Mesenchymal stem cell (in vitro differentiated cells and primary cell): ENCODE measurements around the gene TRAF3IP1.
A peak's percentile ranks its signal among the peaks of the same experiment; 100 is the strongest.

Experiments used
- DNase-seq: peaks from one replicate; pipeline ENCODE4 v3.0.0-alpha.2; 2013
- H2AFZ ChIP-seq: one replicate; pipeline ENCODE4 v1.6.1; 2013; ENCODE audit warnings: low read depth, mild to moderate bottlenecking, control low read depth, inconsistent platforms, low read length, moderate library complexity
- H2AK5ac ChIP-seq: 2 replicates; pipeline ENCODE4 v1.6.1; 2013; ENCODE audit warnings: low read length, moderate library complexity, mild to moderate bottlenecking, inconsistent platforms; ENCODE audit not compliant: severe bottlenecking
- H2BK120ac ChIP-seq: one replicate; pipeline ENCODE4 v1.6.1; 2013; ENCODE audit warnings: low read depth, mild to moderate bottlenecking, inconsistent platforms, low read length, moderate library complexity
- H2BK12ac ChIP-seq, 2 experiments: one replicate each; pipeline ENCODE4 v1.6.1; 2013; ENCODE audit warnings: inconsistent platforms in 2 of 2, low read length in 2 of 2, mild to moderate bottlenecking in 2 of 2, moderate library complexity in 2 of 2, control low read depth in 1 of 2
- H2BK15ac ChIP-seq: one replicate; pipeline ENCODE4 v1.6.1; 2013; ENCODE audit warnings: mild to moderate bottlenecking, low read depth, inconsistent platforms; ENCODE audit not compliant: poor library complexity, severe bottlenecking
- H2BK5ac ChIP-seq: 2 replicates; pipeline ENCODE4 v1.6.1; 2013; ENCODE audit warnings: low read depth, mild to moderate bottlenecking, low read length, control low read depth, inconsistent platforms; ENCODE audit not compliant: poor library complexity, severe bottlenecking
- H3K14ac ChIP-seq, 2 experiments: one replicate each; pipeline ENCODE4 v1.6.1; 2013; ENCODE audit warnings: inconsistent platforms in 2 of 2, low read length in 2 of 2, control low read depth in 1 of 2, mild to moderate bottlenecking in 1 of 2, moderate library complexity in 1 of 2
- H3K18ac ChIP-seq, 2 experiments: one replicate each; pipeline ENCODE4 v1.6.1; 2013; ENCODE audit warnings: inconsistent platforms in 2 of 2, low read length in 2 of 2, control low read depth in 1 of 2, low read depth in 1 of 2, mild to moderate bottlenecking in 1 of 2
- H3K23ac ChIP-seq, 2 experiments: one replicate each; pipeline ENCODE4 v1.6.1; 2013; ENCODE audit warnings: inconsistent platforms in 2 of 2, low read length in 2 of 2, mild to moderate bottlenecking in 2 of 2, moderate library complexity in 2 of 2, control low read depth in 1 of 2
- H3K27ac ChIP-seq: 2 replicates; pipeline ENCODE4 v1.5.1; 2013; ENCODE audit warnings: mild to moderate bottlenecking, moderate library complexity, low read length, control low read depth, inconsistent platforms; ENCODE audit not compliant: poor library complexity, severe bottlenecking
- H3K27me3 ChIP-seq, 2 experiments: 2 replicates each; pipeline versions ENCODE4 v1.6.1 to v1.7.0; 2013; ENCODE audit warnings: low read length in 2 of 2, mild to moderate bottlenecking in 2 of 2, moderate library complexity in 2 of 2, control low read depth in 1 of 2, inconsistent platforms in 1 of 2; ENCODE audit not compliant: control insufficient read depth in 1 of 2, insufficient read depth in 1 of 2
- H3K36me3 ChIP-seq, 2 experiments: 2 replicates each; pipeline versions ENCODE4 v1.6.1 to v1.7.0; 2013; ENCODE audit warnings: low read length in 2 of 2, control low read depth in 1 of 2, inconsistent platforms in 1 of 2, low read depth in 1 of 2, mild to moderate bottlenecking in 1 of 2; ENCODE audit not compliant: insufficient read depth in 2 of 2, control insufficient read depth in 1 of 2
- H3K4ac ChIP-seq, 2 experiments: one replicate each; pipeline ENCODE4 v1.6.1; 2013; ENCODE audit warnings: inconsistent platforms in 2 of 2, low read length in 2 of 2, mild to moderate bottlenecking in 2 of 2, moderate library complexity in 2 of 2, control low read depth in 1 of 2, low read depth in 1 of 2
- H3K4me1 ChIP-seq: 2 replicates; pipeline ENCODE4 v1.6.1; 2013; ENCODE audit warnings: low read depth, low read length, control low read depth; ENCODE audit not compliant: control insufficient read depth, insufficient read depth
- H3K4me2 ChIP-seq: 2 replicates; pipeline ENCODE4 v1.6.1; 2013; ENCODE audit warnings: low read length, mild to moderate bottlenecking, inconsistent platforms; ENCODE audit not compliant: poor library complexity, severe bottlenecking
- H3K4me3 ChIP-seq, 2 experiments: 2 replicates each; pipeline versions ENCODE4 v1.5.1 to v1.7.0; 2013; ENCODE audit warnings: low read length in 2 of 2, mild to moderate bottlenecking in 2 of 2, control low read depth in 1 of 2, low read depth in 1 of 2; ENCODE audit not compliant: insufficient read depth in 1 of 2
- H3K79me1 ChIP-seq: replicated peaks from 2 replicates; pipeline ENCODE4 v1.6.1; 2013; ENCODE audit warnings: mild to moderate bottlenecking, control low read depth, low read length, inconsistent platforms; ENCODE audit not compliant: poor library complexity, severe bottlenecking
- H3K9ac ChIP-seq: 2 replicates; pipeline ENCODE4 v1.7.0; 2013; ENCODE audit warnings: mild to moderate bottlenecking, low read length, moderate library complexity
- H3K9me3 ChIP-seq: 2 replicates; pipeline ENCODE4 v1.7.0; 2013; ENCODE audit warnings: mild to moderate bottlenecking, low read length; ENCODE audit not compliant: control insufficient read depth
- H4K8ac ChIP-seq: one replicate; pipeline ENCODE4 v1.6.1; 2013; ENCODE audit warnings: inconsistent platforms, mild to moderate bottlenecking, low read length, moderate library complexity
- H4K91ac ChIP-seq: one replicate; pipeline ENCODE4 v1.6.1; 2013; ENCODE audit warnings: mild to moderate bottlenecking, low read length, inconsistent platforms
- WGBS: methylation state at CpG from one replicate; pipeline ENCODE4 v1.1.7; 2013; ENCODE audit warnings: mixed read lengths; 5-methylcytosine and 5-hydroxymethylcytosine counted together

Gene TRAF3IP1

DNA sequence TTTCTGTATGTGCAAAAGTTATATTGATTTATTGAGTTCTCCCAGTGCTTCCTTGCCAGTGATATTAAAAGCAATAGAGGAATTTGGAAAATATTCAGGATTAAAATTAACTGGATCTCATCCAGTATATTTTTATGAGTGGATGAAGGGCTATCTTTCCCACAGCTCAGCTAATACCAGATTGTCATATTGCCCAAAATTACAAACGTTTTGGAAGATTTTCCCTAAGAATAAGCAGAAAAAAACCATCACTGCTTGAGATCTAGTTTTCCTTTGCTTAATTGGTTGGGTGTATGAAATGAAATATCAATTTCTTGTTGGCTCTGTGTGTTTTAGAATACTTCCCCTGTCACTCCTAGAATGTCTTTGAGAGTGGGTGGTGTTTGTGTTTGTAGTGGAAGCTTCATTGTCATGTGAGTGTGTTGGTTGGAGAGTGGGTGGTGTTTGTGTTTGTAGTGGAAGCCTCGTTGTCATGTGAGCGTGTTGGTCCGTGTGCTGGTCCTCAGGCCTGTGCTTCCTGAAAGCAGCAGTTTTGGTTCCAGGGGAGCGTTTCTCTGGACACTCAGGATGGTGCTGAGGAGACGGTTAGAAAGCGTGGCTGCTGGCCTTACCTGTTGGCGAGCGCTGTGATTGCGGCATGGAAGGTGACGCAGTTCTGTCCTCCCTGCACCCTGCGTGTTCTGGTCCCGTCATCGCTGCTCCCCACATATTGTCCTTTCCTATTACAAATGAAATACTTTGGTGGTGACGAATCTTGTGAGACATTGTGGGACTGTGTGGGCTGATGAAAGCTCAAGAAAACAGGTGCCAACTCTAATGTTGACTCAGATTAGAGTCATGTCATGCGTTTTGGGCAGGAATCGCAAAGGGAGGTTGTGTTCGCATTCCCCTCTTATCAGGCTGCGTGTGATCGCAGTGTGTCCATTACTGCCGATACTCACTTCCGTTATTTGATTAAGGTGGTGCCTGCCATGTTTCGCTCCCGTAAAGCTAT lies 118.8 kb downstream of the TRAF3IP1 start:
- Histone ChIP-seq H2BK120ac (no peak overlapping the region), H3K79me1 (peaks cover 33% of the 10 kb centered on the region), H4K8ac (no peak overlapping the region), H3K27ac (no peak overlapping the region), H3K18ac (no peak overlapping the region), H3K9ac (peak overlapping the region; percentile 84), H4K91ac (no peak overlapping the region), H2BK15ac (no peak overlapping the region), H3K9me3 (no peaks in the 10 kb centered on the region), H3K4me2 (no peak overlapping the region), H2BK5ac (no peak overlapping the region), H3K4ac (no peak overlapping the region), H3K27me3 (no peaks in the 10 kb centered on the region), H3K23ac (no peak overlapping the region), H2AK5ac (no peak overlapping the region), H3K4me3 (peak overlapping the region in 1 of 2 experiments; percentile 53), H3K14ac (peak overlapping the region in 1 of 2 experiments; percentile 72), H3K4me1 (peaks cover 15% of the 10 kb centered on the region), H2AFZ (no peak overlapping the region), H2BK12ac (no peak overlapping the region), H3K36me3 (peaks cover 35 to 50% of the 10 kb centered on the region in 2 experiments)
- DNase-seq, result no peak
- 94% methylated on average over 15 of the region's 24 CpGs for WGBS

GRCh38 chr2:238439917-238440316 lies 119.6 kb downstream of the TRAF3IP1 start:
- WGBS, result 93% methylated on average over 2 of the region's 2 CpGs

DNA sequence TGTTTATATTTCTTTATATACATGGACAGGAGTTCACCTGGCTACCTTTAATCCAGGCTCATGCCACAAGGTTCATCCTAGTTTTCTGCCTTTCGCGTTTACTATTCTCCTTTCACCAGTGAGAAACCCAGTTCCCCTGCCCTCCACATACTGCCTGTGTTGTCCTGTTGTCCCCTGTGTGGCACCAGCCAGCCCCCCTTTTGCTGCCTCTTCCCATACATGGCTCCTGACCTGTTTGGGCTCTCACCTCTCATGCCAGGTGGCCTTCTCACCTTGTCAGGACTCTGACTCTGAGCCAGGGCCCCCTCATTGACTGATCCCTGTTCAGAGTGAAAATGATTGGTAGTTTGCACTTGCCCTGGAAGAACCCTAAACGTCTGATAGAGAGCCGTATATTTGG lies 120.0 kb downstream of the TRAF3IP1 start:
- H3K23ac ChIP-seq, result no peak overlapping the region
- peaks cover 30 to 52% of the 10 kb centered on the region in 2 experiments for H3K36me3 ChIP-seq
- H3K14ac ChIP-seq, result no peak overlapping the region
- no peak overlapping the region for H2BK5ac ChIP-seq
- no peak overlapping the region for H3K4ac ChIP-seq
- H2AFZ ChIP-seq, result no peak overlapping the region
- no peak overlapping the region for H2BK12ac ChIP-seq
- no peak overlapping the region for H3K4me3 ChIP-seq
- H4K8ac ChIP-seq, result no peak overlapping the region
- no peak overlapping the region for H2BK120ac ChIP-seq
- no peak overlapping the region for H4K91ac ChIP-seq
- no peak overlapping the region for H2AK5ac ChIP-seq
- no peak overlapping the region for H3K4me2 ChIP-seq
- no peak for DNase-seq
- WGBS, result 96% methylated on average over 4 of the region's 4 CpGs
- H3K79me1 ChIP-seq, result peaks cover 32% of the 10 kb centered on the region
- H3K27ac ChIP-seq, result no peak overlapping the region
- peaks cover 17% of the 10 kb centered on the region for H3K4me1 ChIP-seq
- H3K9ac ChIP-seq, result peak overlapping the region; percentile 84
- H3K27me3 ChIP-seq, result no peaks in the 10 kb centered on the region
- no peak overlapping the region for H2BK15ac ChIP-seq
- no peak overlapping the region for H3K18ac ChIP-seq
- no peaks in the 10 kb centered on the region for H3K9me3 ChIP-seq

More at GRCh38 chr2:238439917-238440316, 119.6 kb downstream of the TRAF3IP1 start:
- Histone ChIP-seq H3K4me2 (no peak overlapping the region), H3K27ac (no peak overlapping the region), H3K4me1 (peaks cover 17% of the 10 kb centered on the region), H3K4me3 (peak overlapping the region in 1 of 2 experiments; percentile 53), H3K23ac (no peak overlapping the region), H3K18ac (no peak overlapping the region), H4K91ac (no peak overlapping the region), H3K9ac (peak overlapping the region; percentile 84), H2AK5ac (no peak overlapping the region), H3K36me3 (peaks cover 34 to 52% of the 10 kb centered on the region in 2 experiments), H4K8ac (no peak overlapping the region), H3K27me3 (no peaks in the 10 kb centered on the region), H2BK120ac (no peak overlapping the region), H2BK15ac (no peak overlapping the region), H3K79me1 (peaks cover 34% of the 10 kb centered on the region), H3K4ac (no peak overlapping the region), H2AFZ (no peak overlapping the region), H2BK5ac (no peak overlapping the region), H3K14ac (no peak overlapping the region), H2BK12ac (no peak overlapping the region), H3K9me3 (no peaks in the 10 kb centered on the region)
- DNase-seq, result no peak

GRCh38 chr2:238440767-238441166 lies 120.4 kb downstream of the TRAF3IP1 start:
- H2AFZ ChIP-seq, result no peak overlapping the region
- peak overlapping the region; percentile 84 for H3K9ac ChIP-seq
- DNase-seq, result no peak
- peaks cover 30 to 52% of the 10 kb centered on the region in 2 experiments for H3K36me3 ChIP-seq
- peak overlapping the region in 1 of 2 experiments; percentile 89 for H3K14ac ChIP-seq
- no peaks in the 10 kb centered on the region for H3K27me3 ChIP-seq
- H3K4ac ChIP-seq, result no peak overlapping the region
- H3K4me3 ChIP-seq, result no peak overlapping the region
- H3K9me3 ChIP-seq, result no peaks in the 10 kb centered on the region
- no peak overlapping the region for H2BK5ac ChIP-seq
- H4K8ac ChIP-seq, result peak overlapping the region; percentile 52
- H4K91ac ChIP-seq, result peak overlapping the region; percentile 43
- peak overlapping the region in 1 of 2 experiments; percentile 34 for H3K18ac ChIP-seq
- no peak overlapping the region for H2BK120ac ChIP-seq
- H2BK12ac ChIP-seq, result no peak overlapping the region
- no peak overlapping the region for H3K27ac ChIP-seq
- H3K4me2 ChIP-seq, result no peak overlapping the region
- 93% methylated on average over 11 of the region's 11 CpGs for WGBS
- H2BK15ac ChIP-seq, result no peak overlapping the region
- H3K79me1 ChIP-seq, result peaks cover 31% of the 10 kb centered on the region
- no peak overlapping the region for H2AK5ac ChIP-seq
- H3K23ac ChIP-seq, result no peak overlapping the region
- H3K4me1 ChIP-seq, result peaks cover 17% of the 10 kb centered on the region
